Measurements from ENCODE around the gene EML3.
A peak's percentile ranks its signal among the peaks of the same experiment; 100 is the strongest.

DNA sequence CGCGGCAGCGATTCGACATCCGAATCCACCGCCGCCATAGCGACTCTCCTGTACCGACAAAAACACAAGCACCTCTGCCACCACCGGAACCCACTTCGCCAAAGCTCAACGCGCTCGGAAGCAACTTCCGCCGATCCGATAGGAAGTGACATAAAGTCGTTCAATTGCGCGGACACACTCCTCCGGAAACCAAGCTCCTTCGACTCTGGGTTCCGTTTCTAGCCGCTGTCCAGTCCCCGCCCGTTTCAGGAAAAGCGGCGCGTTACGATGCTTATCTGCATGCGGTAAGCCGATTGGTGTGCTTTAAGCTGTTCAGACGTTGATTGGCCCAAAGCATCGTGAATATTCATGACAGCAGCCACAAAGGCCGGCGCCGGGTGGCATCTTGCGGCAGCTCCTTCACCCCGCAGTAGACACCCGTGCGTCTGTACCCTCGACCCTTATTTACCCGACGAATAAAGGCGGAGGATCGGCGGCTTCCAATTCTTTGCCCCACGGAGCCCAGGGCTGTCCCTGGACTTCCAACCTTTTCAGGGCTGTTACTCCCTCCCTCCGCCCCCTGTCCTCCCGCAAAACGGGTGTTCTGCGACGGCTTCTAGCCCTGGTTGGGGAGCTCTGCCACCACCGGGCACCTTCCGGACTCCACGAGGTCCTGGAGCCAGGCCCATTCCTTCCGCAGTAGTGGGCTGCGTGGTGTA is 21.0 kb downstream of the EML3 start, which contains the start of gene TUT1:
- TF ChIP-seq, protein P1, sequence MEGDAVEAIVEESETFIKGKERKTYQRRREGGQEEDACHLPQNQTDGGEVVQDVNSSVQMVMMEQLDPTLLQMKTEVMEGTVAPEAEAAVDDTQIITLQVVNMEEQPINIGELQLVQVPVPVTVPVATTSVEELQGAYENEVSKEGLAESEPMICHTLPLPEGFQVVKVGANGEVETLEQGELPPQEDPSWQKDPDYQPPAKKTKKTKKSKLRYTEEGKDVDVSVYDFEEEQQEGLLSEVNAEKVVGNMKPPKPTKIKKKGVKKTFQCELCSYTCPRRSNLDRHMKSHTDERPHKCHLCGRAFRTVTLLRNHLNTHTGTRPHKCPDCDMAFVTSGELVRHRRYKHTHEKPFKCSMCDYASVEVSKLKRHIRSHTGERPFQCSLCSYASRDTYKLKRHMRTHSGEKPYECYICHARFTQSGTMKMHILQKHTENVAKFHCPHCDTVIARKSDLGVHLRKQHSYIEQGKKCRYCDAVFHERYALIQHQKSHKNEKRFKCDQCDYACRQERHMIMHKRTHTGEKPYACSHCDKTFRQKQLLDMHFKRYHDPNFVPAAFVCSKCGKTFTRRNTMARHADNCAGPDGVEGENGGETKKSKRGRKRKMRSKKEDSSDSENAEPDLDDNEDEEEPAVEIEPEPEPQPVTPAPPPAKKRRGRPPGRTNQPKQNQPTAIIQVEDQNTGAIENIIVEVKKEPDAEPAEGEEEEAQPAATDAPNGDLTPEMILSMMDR (IDR thresholded peaks at IDR 0.05; ENCODE audit: poor library complexity, severe bottlenecking): peak; percentile 41
- TF ChIP-seq POLR2AphosphoS5 (IDR thresholded peaks at IDR 0.05): peak; percentile 92
- TF ChIP-seq, protein P2, sequence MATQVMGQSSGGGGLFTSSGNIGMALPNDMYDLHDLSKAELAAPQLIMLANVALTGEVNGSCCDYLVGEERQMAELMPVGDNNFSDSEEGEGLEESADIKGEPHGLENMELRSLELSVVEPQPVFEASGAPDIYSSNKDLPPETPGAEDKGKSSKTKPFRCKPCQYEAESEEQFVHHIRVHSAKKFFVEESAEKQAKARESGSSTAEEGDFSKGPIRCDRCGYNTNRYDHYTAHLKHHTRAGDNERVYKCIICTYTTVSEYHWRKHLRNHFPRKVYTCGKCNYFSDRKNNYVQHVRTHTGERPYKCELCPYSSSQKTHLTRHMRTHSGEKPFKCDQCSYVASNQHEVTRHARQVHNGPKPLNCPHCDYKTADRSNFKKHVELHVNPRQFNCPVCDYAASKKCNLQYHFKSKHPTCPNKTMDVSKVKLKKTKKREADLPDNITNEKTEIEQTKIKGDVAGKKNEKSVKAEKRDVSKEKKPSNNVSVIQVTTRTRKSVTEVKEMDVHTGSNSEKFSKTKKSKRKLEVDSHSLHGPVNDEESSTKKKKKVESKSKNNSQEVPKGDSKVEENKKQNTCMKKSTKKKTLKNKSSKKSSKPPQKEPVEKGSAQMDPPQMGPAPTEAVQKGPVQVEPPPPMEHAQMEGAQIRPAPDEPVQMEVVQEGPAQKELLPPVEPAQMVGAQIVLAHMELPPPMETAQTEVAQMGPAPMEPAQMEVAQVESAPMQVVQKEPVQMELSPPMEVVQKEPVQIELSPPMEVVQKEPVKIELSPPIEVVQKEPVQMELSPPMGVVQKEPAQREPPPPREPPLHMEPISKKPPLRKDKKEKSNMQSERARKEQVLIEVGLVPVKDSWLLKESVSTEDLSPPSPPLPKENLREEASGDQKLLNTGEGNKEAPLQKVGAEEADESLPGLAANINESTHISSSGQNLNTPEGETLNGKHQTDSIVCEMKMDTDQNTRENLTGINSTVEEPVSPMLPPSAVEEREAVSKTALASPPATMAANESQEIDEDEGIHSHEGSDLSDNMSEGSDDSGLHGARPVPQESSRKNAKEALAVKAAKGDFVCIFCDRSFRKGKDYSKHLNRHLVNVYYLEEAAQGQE (IDR thresholded peaks at IDR 0.05; ENCODE audit: borderline replicate concordance): peak; percentile 80
- TF ChIP-seq EP300 (conservative IDR thresholded peaks at IDR 0.05; ENCODE audit: poor library complexity, severe bottlenecking): peak; percentile 90
- peak; percentile 87 for TF ChIP-seq TAF1 (IDR thresholded peaks at IDR 0.05; ENCODE audit: low read depth)
- peak; percentile 89 for TF ChIP-seq MXI1 (conservative IDR thresholded peaks at IDR 0.05; ENCODE audit: poor library complexity, severe bottlenecking)
- no peak for TF ChIP-seq EZH2 (IDR thresholded peaks at IDR 0.05; ENCODE audit: borderline replicate concordance, insufficient read depth, low read length, poor library complexity, severe bottlenecking)
